ENCODE data around the gene FAM219A. TPM values are rescaled to one million over a fixed set of nuclear protein-coding genes. Genes with fewer than 3 reads are reported as not detected.
A peak's percentile ranks its signal among the peaks of the same experiment; 100 is the strongest.

Gene FAM219A
- total and polyA plus RNA-seq, 3 donors from 2014 or later, result 12.2 to 17.9 (median 12.6) TPM

- H3K27ac ChIP-seq, result no peak overlapping the region
- no peak overlapping the region for H3K4me3 ChIP-seq
- DNase-seq, result no peak
- intact Hi-C loops (cut with DNase I; ENCODE audit: low total_unique reads), result no loop called here
- no peaks in the 10 kb centered on the region for H3K4me1 ChIP-seq
- 80% methylated on average over 2 to 3 of the region's 3 CpGs for WGBS, 2 donors
- H3K27me3 ChIP-seq, result no peaks in the 10 kb centered on the region
- no peaks in the 10 kb centered on the region for H3K36me3 ChIP-seq (ENCODE audit: low read depth, missing control alignments)
- TF ChIP-seq CTCF (IDR thresholded peaks at IDR 0.05) (no peak), POLR2A (IDR thresholded peaks at IDR 0.05) (no peak)
- H3K9me3 ChIP-seq, result no peaks in the 10 kb centered on the region
Observed at GRCh38 chr9:34490760-34491159, 32.4 kb upstream of the FAM219A start.

GRCh38 chr9:34490360-34490759 is 32.0 kb upstream of the FAM219A start:
- DNase-seq, result no peak

GRCh38 chr9:34486572-34486971 is 28.2 kb upstream of the FAM219A start:
- DNase-seq, result no peak
- WGBS, 2 donors, result 75 to 80% methylated on average over 3 of the region's 3 CpGs
- Histone ChIP-seq H3K4me3 (no peak overlapping the region), H3K27ac (no peak overlapping the region), H3K36me3 (ENCODE audit: low read depth, missing control alignments) (no peaks in the 10 kb centered on the region), H3K27me3 (no peaks in the 10 kb centered on the region), H3K9me3 (no peaks in the 10 kb centered on the region), H3K4me1 (no peaks in the 10 kb centered on the region)
- intact Hi-C loops (cut with DNase I; ENCODE audit: low total_unique reads), result no loop called here
- TF ChIP-seq POLR2A (IDR thresholded peaks at IDR 0.05), result no peak
- TF ChIP-seq CTCF (IDR thresholded peaks at IDR 0.05), result no peak

More at GRCh38 chr9:34490360-34490759, 32.0 kb upstream of the FAM219A start:
- Histone ChIP-seq H3K27me3 (no peaks in the 10 kb centered on the region), H3K4me1 (no peaks in the 10 kb centered on the region), H3K4me3 (no peak overlapping the region), H3K9me3 (no peaks in the 10 kb centered on the region), H3K36me3 (ENCODE audit: low read depth, missing control alignments) (no peaks in the 10 kb centered on the region), H3K27ac (no peak overlapping the region)
- no peak for TF ChIP-seq CTCF (IDR thresholded peaks at IDR 0.05)
- TF ChIP-seq POLR2A (IDR thresholded peaks at IDR 0.05), result no peak
- intact Hi-C loops (cut with DNase I; ENCODE audit: low total_unique reads), result no loop called here
- 64 to 75% methylated on average over 1 of the region's 1 CpG for WGBS, 2 donors

- 66 to 72% methylated on average over 6 of the region's 6 CpGs for WGBS, 2 donors
- peak; percentile 37 for DNase-seq
- H3K9me3 ChIP-seq, result no peaks in the 10 kb centered on the region
Observed at GRCh38 chr9:34485822-34486221, 27.5 kb upstream of the FAM219A start.

More at GRCh38 chr9:34485822-34486221, 27.5 kb upstream of the FAM219A start:
- Histone ChIP-seq H3K27ac (no peak overlapping the region), H3K36me3 (ENCODE audit: low read depth, missing control alignments) (no peaks in the 10 kb centered on the region), H3K4me1 (no peaks in the 10 kb centered on the region), H3K4me3 (no peak overlapping the region), H3K27me3 (no peaks in the 10 kb centered on the region)
- TF ChIP-seq POLR2A (IDR thresholded peaks at IDR 0.05), result no peak
- TF ChIP-seq CTCF (IDR thresholded peaks at IDR 0.05), result no peak
- intact Hi-C loops (cut with DNase I; ENCODE audit: low total_unique reads), result no loop called here

Data from testis (tissue), 3 donors.